Neural cell (in vitro differentiated cells): ENCODE results near the gene PKHD1.

Source experiments
- CTCF ChIP-seq: fragments of 450-650 bp; IDR thresholded peaks from 2 replicates; pipeline ENCODE4 v1.5.1; 2014; ENCODE audit warnings: antibody characterized with exemption, mild to moderate bottlenecking, moderate library complexity; ENCODE audit not compliant: poor library complexity, severe bottlenecking
- EP300 ChIP-seq: fragments of 450-650 bp; conservative IDR thresholded peaks from 2 replicates; pipeline ENCODE4 v1.6.1; 2014; ENCODE audit warnings: antibody characterized with exemption, mild to moderate bottlenecking, moderate library complexity; ENCODE audit not compliant: poor library complexity, severe bottlenecking
- EZH2 ChIP-seq: fragments of 200-600, 300-800 bp; shearing (Covaris generic), sonication (generic); IDR thresholded peaks from 2 replicates; pipeline ENCODE4 v1.6.1; 2014; ENCODE audit warnings: antibody characterized with exemption, low read length, borderline replicate concordance, mild to moderate bottlenecking; ENCODE audit not compliant: insufficient read depth, poor library complexity, severe bottlenecking
- MXI1 ChIP-seq: fragments of 450-650 bp; conservative IDR thresholded peaks from 2 replicates; pipeline ENCODE4 v1.6.1; 2014; ENCODE audit warnings: antibody characterized with exemption, mild to moderate bottlenecking; ENCODE audit not compliant: poor library complexity, severe bottlenecking
- POLR2AphosphoS5 ChIP-seq: IDR thresholded peaks from 2 replicates; pipeline ENCODE4 v1.6.1; 2012
- RAD21 ChIP-seq: fragments of 450-650 bp; conservative IDR thresholded peaks from 2 replicates; pipeline ENCODE4 v1.6.1; 2014; ENCODE audit warnings: antibody characterized with exemption, mild to moderate bottlenecking, moderate library complexity
- SMC3 ChIP-seq: fragments of 450-650 bp; conservative IDR thresholded peaks from 2 replicates; pipeline ENCODE4 v1.6.1; 2014; ENCODE audit warnings: antibody characterized with exemption, mild to moderate bottlenecking, moderate library complexity; ENCODE audit not compliant: poor library complexity
- TAF1 ChIP-seq: IDR thresholded peaks from 2 replicates; pipeline ENCODE4 v1.6.1; 2012; ENCODE audit warnings: low read depth
- TF ChIP-seq, protein P1 (sequence below): IDR thresholded peaks from 2 replicates; pipeline ENCODE4 v1.6.1; 2012; ENCODE audit warnings: borderline replicate concordance

- no peak for TF ChIP-seq CTCF
- TF ChIP-seq POLR2AphosphoS5, result no peak
- TF ChIP-seq EZH2, result no peak
- TF ChIP-seq RAD21, result no peak
- no peak for TF ChIP-seq TAF1
- TF ChIP-seq, protein P1, sequence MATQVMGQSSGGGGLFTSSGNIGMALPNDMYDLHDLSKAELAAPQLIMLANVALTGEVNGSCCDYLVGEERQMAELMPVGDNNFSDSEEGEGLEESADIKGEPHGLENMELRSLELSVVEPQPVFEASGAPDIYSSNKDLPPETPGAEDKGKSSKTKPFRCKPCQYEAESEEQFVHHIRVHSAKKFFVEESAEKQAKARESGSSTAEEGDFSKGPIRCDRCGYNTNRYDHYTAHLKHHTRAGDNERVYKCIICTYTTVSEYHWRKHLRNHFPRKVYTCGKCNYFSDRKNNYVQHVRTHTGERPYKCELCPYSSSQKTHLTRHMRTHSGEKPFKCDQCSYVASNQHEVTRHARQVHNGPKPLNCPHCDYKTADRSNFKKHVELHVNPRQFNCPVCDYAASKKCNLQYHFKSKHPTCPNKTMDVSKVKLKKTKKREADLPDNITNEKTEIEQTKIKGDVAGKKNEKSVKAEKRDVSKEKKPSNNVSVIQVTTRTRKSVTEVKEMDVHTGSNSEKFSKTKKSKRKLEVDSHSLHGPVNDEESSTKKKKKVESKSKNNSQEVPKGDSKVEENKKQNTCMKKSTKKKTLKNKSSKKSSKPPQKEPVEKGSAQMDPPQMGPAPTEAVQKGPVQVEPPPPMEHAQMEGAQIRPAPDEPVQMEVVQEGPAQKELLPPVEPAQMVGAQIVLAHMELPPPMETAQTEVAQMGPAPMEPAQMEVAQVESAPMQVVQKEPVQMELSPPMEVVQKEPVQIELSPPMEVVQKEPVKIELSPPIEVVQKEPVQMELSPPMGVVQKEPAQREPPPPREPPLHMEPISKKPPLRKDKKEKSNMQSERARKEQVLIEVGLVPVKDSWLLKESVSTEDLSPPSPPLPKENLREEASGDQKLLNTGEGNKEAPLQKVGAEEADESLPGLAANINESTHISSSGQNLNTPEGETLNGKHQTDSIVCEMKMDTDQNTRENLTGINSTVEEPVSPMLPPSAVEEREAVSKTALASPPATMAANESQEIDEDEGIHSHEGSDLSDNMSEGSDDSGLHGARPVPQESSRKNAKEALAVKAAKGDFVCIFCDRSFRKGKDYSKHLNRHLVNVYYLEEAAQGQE, result no peak
- TF ChIP-seq EP300, result no peak
- TF ChIP-seq SMC3, result no peak
- no peak for TF ChIP-seq MXI1
Measured at GRCh38 chr6:51927450-51927849, 160.0 kb downstream of the PKHD1 start.
